Measurements from ENCODE around the gene KLHDC10. TPM values are rescaled to one million over a fixed set of nuclear protein-coding genes. Genes with fewer than 3 reads are reported as not detected.

Gene KLHDC10
- total RNA-seq (2014; rRNA removed) (13.2 and 21.6 TPM in 2 replicates), Bru-seq, nascent RNA (percentile 84 among the genes with signal in this experiment), BruChase-seq, experiment 1, labeled RNA remaining after a 6-hour chase (percentile 90 among the genes with signal in this experiment), BruChase-seq, experiment 2, labeled RNA remaining after a 2-hour chase (percentile 84 among the genes with signal in this experiment)
- long read RNA-seq, full-length matches to known transcripts: 6 of 36 reads
- long read RNA-seq, partial matches to known transcripts: 22 of 36 reads
- long read RNA-seq, other reads (novel, unspliced or antisense): 8 of 36 reads

- POLR2A ChIA-PET (ENCODE audit: unreplicated experiment): interaction anchor here (0.6 to 0.9 kb wide), 6 partner anchors 102 to 672 kb away, joined by 3 to 10 read pairs (median 4); partner anchors contain the start of gene TMEM209
- no peaks in the 10 kb centered on the region for H3K9me2 ChIP-seq (replicated peaks; ENCODE audit: low read length)
- ATAC-seq (peak; percentile 87), DNase-seq (peak; percentile 98)
- H4K20me1 ChIP-seq (ENCODE audit: low read length): 0 out of 2 replicates have a peak, but pooled peaks cover 5% of the 10 kb centered on the region
- H3K9ac ChIP-seq (ENCODE audit: low read length): peak within 1 kb of the TSS; percentile 79
- H3K9me3 ChIP-seq (ENCODE audit: low read length): no peaks in the 10 kb centered on the region
- CTCF ChIA-PET: interaction anchor here (0.6 to 0.7 kb wide), 4 partner anchors 24 to 667 kb away, joined by 3 read pairs; no protein-coding TSS in a partner anchor
- no TSS peak for BruUV-seq (replicated peaks)
- intact Hi-C loops (cut with micrococcal nuclease): loop anchor here (5.0 to 10.0 kb wide), 3 partner anchors 82 to 355 kb away; no protein-coding TSS in a partner anchor
- peak within 1 kb of the TSS; percentile 33 for H3K27ac ChIP-seq (ENCODE audit: low read length)
- H3K79me2 ChIP-seq (ENCODE audit: low read length): peaks cover 46% of the 10 kb centered on the region
- TF ChIP-seq CTCF (conservative IDR thresholded peaks at IDR 0.05; ENCODE audit: low read depth, low read length) (no peak), EZH2phosphoT487 (IDR thresholded peaks at IDR 0.05; ENCODE audit: borderline replicate concordance, low read length) (no peak), EZH2 (IDR thresholded peaks at IDR 0.05; ENCODE audit: low read length, unreplicated experiment) (no peak)
- peak within 1 kb of the TSS; percentile 99 for H3K4me2 ChIP-seq (ENCODE audit: low read length)
- peak within 1 kb of the TSS; percentile 99 for H2AFZ ChIP-seq (ENCODE audit: low read length)
- no peaks in the 10 kb centered on the region for H3K27me3 ChIP-seq (ENCODE audit: low read length)
- no peaks in the 10 kb centered on the region for H3F3A ChIP-seq (ENCODE audit: low read length, unreplicated experiment)
- H3K4me3 ChIP-seq (ENCODE audit: low read length): peak within 1 kb of the TSS; percentile 89
- H3K4me1 ChIP-seq (ENCODE audit: insufficient read depth, low read length): peaks cover 16% of the 10 kb centered on the region
- H3K36me3 ChIP-seq (ENCODE audit: low read depth, low read length): no peaks in the 10 kb centered on the region; the same call in 1 of the 2 replicates
Measured at GRCh38 chr7:130069978-130070860, at the start of gene KLHDC10. Gene KLHDC10 (plus strand): TSS chr7:130070534. CDS start chr7:130070644, 110 bp downstream.

- Histone ChIP-seq H3K27ac (ENCODE audit: low read length) (no peak overlapping the region), H4K20me1 (ENCODE audit: low read length) (no peaks in the 10 kb centered on the region), H3K9me2 (replicated peaks; ENCODE audit: low read length) (no peaks in the 10 kb centered on the region), H3K4me2 (ENCODE audit: low read length) (no peak overlapping the region), H3K36me3 (ENCODE audit: low read depth, low read length) (peaks cover 34% of the 10 kb centered on the region), H3K4me3 (ENCODE audit: low read length) (no peak overlapping the region), H3K27me3 (ENCODE audit: low read length) (no peaks in the 10 kb centered on the region), H2AFZ (ENCODE audit: low read length) (no peak overlapping the region), H3K4me1 (ENCODE audit: insufficient read depth, low read length) (peaks cover 10% of the 10 kb centered on the region), H3F3A (ENCODE audit: low read length, unreplicated experiment) (no peaks in the 10 kb centered on the region), H3K9me3 (ENCODE audit: low read length) (no peaks in the 10 kb centered on the region), H3K79me2 (ENCODE audit: low read length) (no peaks in the 10 kb centered on the region), H3K9ac (ENCODE audit: low read length) (no peak overlapping the region)
- POLR2A ChIA-PET (ENCODE audit: unreplicated experiment): no interaction called here
- TF ChIP-seq EZH2phosphoT487 (IDR thresholded peaks at IDR 0.05; ENCODE audit: borderline replicate concordance, low read length) (no peak), EZH2 (IDR thresholded peaks at IDR 0.05; ENCODE audit: low read length, unreplicated experiment) (no peak), CTCF (conservative IDR thresholded peaks at IDR 0.05; ENCODE audit: low read depth, low read length) (no peak)
- intact Hi-C loops (cut with micrococcal nuclease): no loop called here
- CTCF ChIA-PET: no interaction called here
- ATAC-seq (no peak), DNase-seq (no peak)
- no TSS peak for BruUV-seq (replicated peaks)
Measured at GRCh38 chr7:130021105-130021834, 49.1 kb upstream of the KLHDC10 start.
